Activated CD8-positive, alpha-beta memory T cell treated with anti-CD3 and anti-CD28 coated beads, Interleukin-2, amount 50 U/mL, for 24 hours (primary cell): ENCODE measurements around the gene RIOK1.
"Not testable (repeated sequence)": the region's sequence is repeated elsewhere in the genome, so short reads cannot be mapped to it uniquely, and the experiment has no call there.

Source experiments
- DNase-seq: peaks from one replicate; pipeline ENCODE4 v3.0.0-alpha.2; 2020; ENCODE audit errors: extremely low read depth

Gene RIOK1

GRCh38 chr6:7441048-7441775 is 51.6 kb downstream of the RIOK1 start:
- no peak for DNase-seq

GRCh38 chr6:7442467-7442866 is 52.9 kb downstream of the RIOK1 start:
- no peak for DNase-seq

GRCh38 chr6:7445101-7445500 is 55.5 kb downstream of the RIOK1 start:
- DNase-seq, result no peak

GRCh38 chr6:7445885-7446461 is 56.4 kb downstream of the RIOK1 start:
- DNase-seq, result no peak

GRCh38 chr6:7446619-7447325 is 57.2 kb downstream of the RIOK1 start:
- no peak for DNase-seq

GRCh38 chr6:7448232-7448631 is 58.6 kb downstream of the RIOK1 start:
- DNase-seq, result no peak

GRCh38 chr6:7449018-7449417 is 59.4 kb downstream of the RIOK1 start:
- DNase-seq, result no peak

- no peak for DNase-seq
Observed at GRCh38 chr6:7451326-7451725, 61.7 kb downstream of the RIOK1 start.

GRCh38 chr6:7452898-7453297 is 63.3 kb downstream of the RIOK1 start:
- DNase-seq, result no peak

GRCh38 chr6:7454696-7455358 is 65.2 kb downstream of the RIOK1 start:
- no peak for DNase-seq

GRCh38 chr6:7456302-7456701 is 66.7 kb downstream of the RIOK1 start:
- not testable (repeated sequence) for DNase-seq

- DNase-seq, result no peak
Observed at GRCh38 chr6:7461416-7461815, 71.8 kb downstream of the RIOK1 start.

- DNase-seq, result no peak
Observed at GRCh38 chr6:7463785-7464184, 74.2 kb downstream of the RIOK1 start.

- DNase-seq, result no peak
Observed at GRCh38 chr6:7467007-7467897, 77.6 kb downstream of the RIOK1 start.
